GM21381 (cell line): ENCODE data around the gene YPEL1.
"Not testable (repeated sequence)": the region's sequence is repeated elsewhere in the genome, so short reads cannot be mapped to it uniquely, and the experiment has no call there.

Experiments
- ATAC-seq: cut with Tn5 transposase; IDR thresholded peaks from one replicate; pipeline ENCODE4 v1.9.1; 2021; ENCODE audit warnings: mild to moderate bottlenecking, moderate library complexity; ENCODE audit not compliant: unreplicated experiment

YPEL1 gene

GRCh38 chr22:21724496-21724895 is 11.1 kb downstream of the YPEL1 start:
- ATAC-seq: not testable (repeated sequence)

- not testable (repeated sequence) for ATAC-seq
Observed at GRCh38 chr22:21721195-21721852, 14.3 kb downstream of the YPEL1 start.

GRCh38 chr22:21720191-21720859 is 15.3 kb downstream of the YPEL1 start:
- ATAC-seq: not testable (repeated sequence)

- no peak for ATAC-seq
Observed at GRCh38 chr22:21719024-21719423, 16.6 kb downstream of the YPEL1 start.

GRCh38 chr22:21718499-21718898 is 17.1 kb downstream of the YPEL1 start:
- no peak for ATAC-seq

GRCh38 chr22:21716395-21717122 is 19.0 kb downstream of the YPEL1 start:
- not testable (repeated sequence) for ATAC-seq

- no peak for ATAC-seq
Observed at GRCh38 chr22:21714786-21715185, 20.8 kb downstream of the YPEL1 start.

DNA sequence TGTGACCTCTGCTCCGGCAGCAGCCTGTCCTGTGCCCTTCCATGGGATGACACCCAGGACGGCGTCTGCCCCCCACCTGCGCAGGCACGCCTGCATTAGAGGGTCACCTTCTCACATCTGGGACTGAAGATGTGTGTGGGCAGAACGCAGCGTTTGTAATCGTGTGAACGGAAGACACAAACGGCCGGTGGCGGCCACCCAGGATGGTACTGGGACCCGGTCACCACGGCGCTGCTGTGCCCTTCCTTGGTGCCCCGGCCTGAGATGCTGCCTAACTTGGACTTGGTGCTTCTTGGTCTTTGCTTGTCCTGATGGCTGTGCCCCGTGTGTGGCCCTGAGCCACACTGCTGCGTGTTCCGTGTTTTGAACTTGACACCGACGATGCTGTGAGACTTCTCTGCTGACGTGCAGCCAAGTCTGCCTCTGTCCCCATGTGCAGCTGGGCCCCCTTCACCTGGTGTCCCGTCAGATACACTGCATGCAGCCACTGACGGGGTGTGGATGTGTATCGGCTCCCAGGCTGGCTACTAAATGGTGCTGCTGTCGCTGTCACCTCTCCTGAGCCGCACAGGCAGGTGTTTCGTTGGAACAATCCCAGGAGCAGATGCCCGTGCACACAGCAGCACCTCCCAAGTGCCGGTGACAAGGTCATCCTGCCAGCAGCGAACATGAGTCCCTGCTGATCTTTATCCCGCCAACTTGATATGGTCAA is 21.4 kb downstream of the YPEL1 start:
- ATAC-seq: no peak

- ATAC-seq: no peak
Observed at GRCh38 chr22:21713428-21714058, 22.1 kb downstream of the YPEL1 start.

GRCh38 chr22:21712751-21713427 is 22.7 kb downstream of the YPEL1 start:
- ATAC-seq: no peak

DNA sequence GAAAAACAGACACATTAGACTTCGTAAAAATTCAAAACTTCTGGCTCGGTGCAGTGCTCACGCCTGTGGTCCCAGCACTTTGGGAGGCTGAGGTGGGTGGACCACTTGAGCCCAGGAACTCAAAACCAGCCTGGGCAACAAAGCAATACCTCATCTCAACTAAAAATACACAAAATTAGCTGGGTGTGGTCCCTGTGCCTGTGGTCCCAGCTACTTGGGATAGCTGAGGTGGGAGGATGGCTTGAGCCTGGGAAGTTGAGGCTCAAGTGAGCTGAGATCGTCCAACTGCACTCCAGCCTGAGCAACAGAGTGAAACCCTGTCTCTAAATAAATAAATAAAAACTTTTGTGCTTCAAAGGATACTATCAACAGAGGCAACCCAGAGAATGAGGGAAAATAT is 23.7 kb downstream of the YPEL1 start:
- no peak for ATAC-seq

- no peak for ATAC-seq
Observed at GRCh38 chr22:21710156-21710555, 25.4 kb downstream of the YPEL1 start.

GRCh38 chr22:21709688-21710087 is 25.9 kb downstream of the YPEL1 start:
- ATAC-seq: no peak

DNA sequence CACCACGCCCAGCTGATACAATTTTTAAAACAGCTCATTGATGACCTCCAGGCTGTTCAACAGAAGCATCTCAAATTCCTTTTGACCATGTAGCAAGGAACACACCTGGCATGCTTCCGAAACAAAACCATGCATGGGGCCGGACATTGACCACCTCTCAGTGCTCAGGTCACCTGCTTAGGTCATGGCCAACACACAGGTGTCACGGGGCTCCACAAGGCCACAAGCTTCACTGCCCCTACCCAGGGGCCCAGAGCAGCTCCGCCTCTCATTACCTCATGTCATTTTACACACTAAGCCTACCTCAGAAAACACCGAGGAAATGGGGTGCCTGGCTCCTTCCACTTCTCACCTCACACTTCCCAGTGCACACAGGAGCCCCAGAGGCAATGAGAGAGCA is 26.6 kb downstream of the YPEL1 start:
- ATAC-seq: no peak

DNA sequence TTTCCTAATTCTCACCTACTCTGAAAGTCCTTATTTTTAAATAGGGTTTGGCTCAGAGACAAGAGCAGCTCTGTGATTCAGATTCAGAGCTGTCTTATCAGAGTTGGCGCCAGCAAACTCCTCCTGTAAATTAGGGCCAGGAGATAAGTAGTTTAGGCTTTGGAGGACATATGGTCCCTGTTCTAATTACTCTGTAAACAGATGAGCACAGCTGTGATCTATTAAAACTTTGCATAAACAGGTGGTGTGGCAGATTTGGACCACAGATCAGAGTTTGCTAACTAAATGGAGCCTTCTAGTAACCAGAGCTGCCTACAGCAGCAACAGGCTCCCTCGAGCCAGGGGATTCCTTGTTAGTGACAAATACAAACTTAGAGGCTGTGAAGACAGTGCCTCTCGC is 27.9 kb downstream of the YPEL1 start:
- ATAC-seq: no peak

- no peak for ATAC-seq
Observed at GRCh38 chr22:21703684-21704316, 31.8 kb downstream of the YPEL1 start.

DNA sequence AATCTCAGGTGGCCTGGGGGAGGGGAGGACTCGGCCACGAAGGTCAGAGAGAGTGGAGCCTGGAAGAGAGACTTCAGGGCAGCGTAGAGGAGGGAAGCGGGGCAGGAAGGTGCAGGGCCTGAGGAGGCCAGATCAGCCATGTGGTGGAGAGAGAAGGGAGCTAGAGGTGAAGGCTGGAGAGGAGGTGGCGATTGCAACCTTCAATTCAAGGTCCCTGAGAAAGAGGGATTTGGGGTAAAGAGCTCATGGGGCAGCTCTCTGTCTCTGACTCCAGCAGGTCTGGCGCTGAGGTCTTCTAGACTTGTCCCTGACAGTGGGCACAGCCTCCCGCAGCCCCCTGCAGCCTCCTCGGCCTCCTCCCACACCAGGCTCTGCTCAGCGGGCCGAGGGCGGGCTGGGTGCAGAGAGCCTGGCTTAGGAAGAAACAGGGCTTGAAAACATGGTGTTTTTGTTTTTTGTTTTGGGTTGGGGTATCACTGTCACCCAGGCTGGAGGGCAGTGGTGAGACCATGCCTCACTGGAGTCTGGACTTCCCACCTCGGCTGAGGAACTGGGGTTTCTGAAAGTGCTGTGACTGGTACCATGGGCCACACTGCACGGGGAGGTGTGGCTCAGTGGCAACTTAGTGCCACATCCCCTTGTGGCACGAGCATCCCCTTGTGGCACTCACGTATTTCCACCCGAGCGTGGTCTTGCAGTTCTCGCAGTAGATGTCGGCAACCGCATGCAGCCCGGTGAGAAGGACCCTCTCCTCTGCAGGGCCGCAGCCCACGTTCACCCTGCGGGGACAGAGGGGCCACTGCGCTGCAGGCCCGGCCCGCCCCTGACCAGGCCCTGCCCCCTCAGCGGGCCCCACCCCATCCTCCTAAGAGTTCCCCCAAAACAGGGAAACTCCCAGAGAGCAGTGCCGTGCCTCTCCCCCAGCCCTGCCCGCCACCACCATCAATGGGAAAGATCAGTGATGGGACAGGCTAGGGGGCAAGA is 32.6 kb downstream of the YPEL1 start:
- no peak for ATAC-seq

DNA sequence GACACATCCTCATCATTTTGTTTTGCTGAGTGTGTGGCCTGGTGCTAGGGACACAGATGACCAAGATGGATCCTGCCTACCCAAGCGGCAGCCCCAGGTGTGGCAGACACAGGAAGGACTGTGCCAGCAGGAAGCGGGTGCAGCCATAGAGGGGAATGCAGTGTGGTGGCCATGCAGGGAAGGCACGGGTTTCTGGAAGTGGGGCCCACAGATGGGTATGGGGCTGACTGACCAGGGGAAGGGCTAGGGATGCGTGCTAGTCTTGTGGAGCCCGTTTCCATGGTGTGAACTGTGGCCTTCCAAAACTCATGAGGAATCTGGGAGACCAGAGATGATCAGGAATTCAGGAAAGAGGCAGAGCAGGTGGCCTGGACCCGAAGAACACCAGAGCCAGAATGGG is 33.5 kb downstream of the YPEL1 start:
- ATAC-seq: no peak
